Endothelial cell of hepatic sinusoid (primary cell): ENCODE measurements around the gene IQCH.

ENCODE experiments used
- in situ Hi-C: cut with HindIII; loops from 2 replicates; pipeline ENCODE4 v1.10.0; 2017; ENCODE audit warnings: low sequenced_read_pairs

Gene IQCH

GRCh38 chr15:67550522-67550921 is 295.9 kb downstream of the IQCH start:
- in situ Hi-C loops, result no loop called here

GRCh38 chr15:67551207-67551743 is 296.7 kb downstream of the IQCH start:
- in situ Hi-C loops, result no loop called here
